ENCODE measurements around the gene SLC52A1.

- TF ChIP-seq POLR2A (IDR thresholded peaks at IDR 0.05) (no peak), CTCF (IDR thresholded peaks at IDR 0.05) (no peak)
Measured at GRCh38 chr17:4986403-4986802, 48.8 kb downstream of the SLC52A1 start.
